Measurements from ENCODE around the gene MACROD2. TPM values are rescaled to one million over a fixed set of nuclear protein-coding genes. Genes with fewer than 3 reads are reported as not detected.

Gene MACROD2
- total RNA-seq, 1 experiment from 2014 or later, result 3.7 TPM

DNA sequence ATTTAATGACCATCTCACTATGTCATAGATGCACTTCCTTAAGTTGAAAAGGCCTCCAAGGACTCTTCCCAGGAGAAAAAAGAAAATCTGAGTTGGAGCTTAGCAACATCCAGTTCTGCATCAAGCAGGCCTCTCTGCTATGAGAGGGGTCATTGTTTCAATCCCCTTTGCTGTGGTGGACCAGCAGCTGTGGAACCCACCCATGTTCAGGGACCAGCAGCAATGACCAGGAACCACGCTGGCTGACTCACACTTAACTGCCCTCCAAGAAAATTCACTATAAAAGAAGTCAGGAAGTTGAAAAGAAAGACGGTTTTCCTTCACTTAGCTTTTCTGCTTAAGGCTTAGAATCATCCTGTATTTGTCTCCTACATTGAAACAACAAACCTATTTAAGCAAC, 1404.5 kb downstream of the MACROD2 start:
- Histone ChIP-seq H2AFZ (ENCODE audit: low read depth, low read length, poor library complexity, severe bottlenecking) (no peak overlapping the region), H3K9me2 (ENCODE audit: insufficient read depth) (no peaks in the 10 kb centered on the region), H3K9ac (ENCODE audit: low read length) (no peak overlapping the region), H3K79me2 (ENCODE audit: insufficient read depth, low read length) (no peaks in the 10 kb centered on the region), H3K27me3 (ENCODE audit: insufficient read depth, low read length) (no peaks in the 10 kb centered on the region), H3K4me3 (replicated peaks in 1 of 2; ENCODE audit: low read depth in 1 of 2, low read length in 2 of 2) (no peak overlapping the region), H4K20me1 (ENCODE audit: insufficient read depth) (no peaks in the 10 kb centered on the region), H3K4me2 (ENCODE audit: low read length) (no peak overlapping the region), H3K36me3 (ENCODE audit: control insufficient read depth in 1 of 2, insufficient read depth in 2 of 2, low read length in 2 of 2) (no peaks in the 10 kb centered on the region), H3K27ac (ENCODE audit: low read depth, low read length) (no peak overlapping the region), H3K4me1 (ENCODE audit: control insufficient read depth in 1 of 2, insufficient read depth in 2 of 2, low read length in 2 of 2) (no peaks in the 10 kb centered on the region), H3K9me3 (ENCODE audit: control insufficient read depth in 1 of 2, insufficient read depth in 1 of 2, low read depth in 1 of 2, low read length in 2 of 2) (peaks cover 3 to 14% of the 10 kb centered on the region in 2 experiments; a peak in 2 of 4 replicates)
- RAD21 ChIA-PET (ENCODE audit: low non-redundant PET in 1 of 2, low total read pairs in 2 of 2, uncharacterized antibody in 2 of 2, unreplicated experiment in 2 of 2), result no interaction called here
- intact Hi-C loops (cut with micrococcal nuclease), result no loop called here
- ATAC-seq (no peak), DNase-seq (ENCODE audit: low read depth, low spot score) (no peak)
- POLR2A ChIA-PET, result no interaction called here
- TF ChIP-seq, protein P1, sequence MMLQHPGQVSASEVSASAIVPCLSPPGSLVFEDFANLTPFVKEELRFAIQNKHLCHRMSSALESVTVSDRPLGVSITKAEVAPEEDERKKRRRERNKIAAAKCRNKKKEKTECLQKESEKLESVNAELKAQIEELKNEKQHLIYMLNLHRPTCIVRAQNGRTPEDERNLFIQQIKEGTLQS (IDR thresholded peaks at IDR 0.05), result no peak
- TF ChIP-seq ZNF274 (IDR thresholded peaks at IDR 0.05; ENCODE audit: low read depth, low read length), result no peak
- no peak for TF ChIP-seq ZBTB33 (IDR thresholded peaks at IDR 0.05; ENCODE audit: extremely low read depth, insufficient replicate concordance, low read length)
- no peak for TF ChIP-seq JUND (IDR thresholded peaks at IDR 0.05)
- no peak for TF ChIP-seq POLR2A (IDR thresholded peaks at IDR 0.05; ENCODE audit: borderline replicate concordance, extremely low read depth, insufficient read depth, insufficient read length)
- TF ChIP-seq ZFX (IDR thresholded peaks at IDR 0.05), result no peak
- TF ChIP-seq POLR2AphosphoS5 (IDR thresholded peaks at IDR 0.05; ENCODE audit: low read depth, low read length), result no peak
- no peak for TF ChIP-seq SIN3A (IDR thresholded peaks at IDR 0.05; ENCODE audit: low read depth)
- no peak for TF ChIP-seq EGR1 (IDR thresholded peaks at IDR 0.05; ENCODE audit: low read depth)
- no peak for TF ChIP-seq EZH2 (IDR thresholded peaks at IDR 0.05)
- BruUV-seq (replicated peaks), result no TSS peak
- CTCF ChIA-PET, result no interaction called here

Data from HCT116 (cell line).